Karpas-422 (cell line): Measurements from ENCODE around the gene VAMP5. TPM values are rescaled to one million over a fixed set of nuclear protein-coding genes. Genes with fewer than 3 reads are reported as not detected.
"Not testable (repeated sequence)": the region's sequence is repeated elsewhere in the genome, so short reads cannot be mapped to it uniquely, and the experiment has no call there.

Experiments used
- DNase-seq: peaks from one replicate; pipeline ENCODE4 v3.0.0-alpha.2; 2015
- H2AFZ ChIP-seq: fragments of 200-600 bp; sonication (generic); 2 replicates; pipeline ENCODE4 v1.6.1; 2014; ENCODE audit warnings: antibody characterized with exemption, low read length, mixed read lengths
- H3K27ac ChIP-seq: fragments of 200-600 bp; sonication (generic); 2 replicates; pipeline ENCODE4 v1.5.1; 2014; ENCODE audit warnings: mild to moderate bottlenecking, low read length, moderate library complexity
- H3K27me3 ChIP-seq: fragments of 200-600 bp; sonication (generic); 2 replicates; pipeline ENCODE4 v1.6.1; 2014; ENCODE audit warnings: low read length, mixed read lengths
- H3K36me3 ChIP-seq: fragments of 200-600 bp; sonication (generic); 2 replicates; pipeline ENCODE4 v1.6.1; 2014; ENCODE audit warnings: low read length, mixed read lengths; ENCODE audit not compliant: insufficient read depth
- H3K4me1 ChIP-seq: fragments of 200-600 bp; sonication (generic); 2 replicates; pipeline ENCODE4 v1.6.1; 2014; ENCODE audit warnings: mild to moderate bottlenecking, low read length, mixed read lengths
- H3K4me2 ChIP-seq: fragments of 200-600 bp; sonication (generic); 2 replicates; pipeline ENCODE4 v1.6.1; 2014; ENCODE audit warnings: low read length, low read depth, mild to moderate bottlenecking; ENCODE audit not compliant: poor library complexity, severe bottlenecking
- H3K4me3 ChIP-seq: fragments of 200-600 bp; sonication (generic); 2 replicates; pipeline ENCODE4 v1.5.1; 2014; ENCODE audit warnings: mild to moderate bottlenecking, antibody characterized with exemption, low read length, mixed read lengths
- H3K79me2 ChIP-seq: fragments of 200-600 bp; sonication (generic); 2 replicates; pipeline ENCODE4 v1.6.1; 2014; ENCODE audit warnings: mild to moderate bottlenecking, low read length, mixed read lengths
- H3K9ac ChIP-seq: fragments of 200-600 bp; sonication (generic); 2 replicates; pipeline ENCODE4 v1.6.0; 2014; ENCODE audit warnings: low read length
- H3K9me2 ChIP-seq: fragments of 200-600 bp; sonication (generic), shearing (Covaris generic); replicated peaks from 2 replicates; pipeline ENCODE4 v1.6.0; 2014; ENCODE audit warnings: mild to moderate bottlenecking, low read length, moderate library complexity; ENCODE audit not compliant: insufficient read depth
- H3K9me3 ChIP-seq: fragments of 300-700, 200-600 bp; sonication (generic); 2 replicates; pipeline ENCODE4 v1.6.1; 2014; ENCODE audit warnings: low read length, mixed read lengths
- H4K20me1 ChIP-seq: fragments of 200-600 bp; sonication (generic); 2 replicates; pipeline ENCODE4 v1.6.1; 2014; ENCODE audit warnings: mild to moderate bottlenecking, antibody characterized with exemption, low read length, low read depth; ENCODE audit not compliant: insufficient read depth
- total RNA-seq: library from RNA; depleted of rRNA; stranded (reverse); fragments of >200 nt; shearing (Covaris generic); gene quantifications from 2 replicates; pipeline ENCODE4 v1.2.3, GENCODE V29; 2014; ENCODE audit warnings: low replicate concordance

Gene VAMP5
- total RNA-seq, 1 experiment from 2014 or later, result not detected

DNA sequence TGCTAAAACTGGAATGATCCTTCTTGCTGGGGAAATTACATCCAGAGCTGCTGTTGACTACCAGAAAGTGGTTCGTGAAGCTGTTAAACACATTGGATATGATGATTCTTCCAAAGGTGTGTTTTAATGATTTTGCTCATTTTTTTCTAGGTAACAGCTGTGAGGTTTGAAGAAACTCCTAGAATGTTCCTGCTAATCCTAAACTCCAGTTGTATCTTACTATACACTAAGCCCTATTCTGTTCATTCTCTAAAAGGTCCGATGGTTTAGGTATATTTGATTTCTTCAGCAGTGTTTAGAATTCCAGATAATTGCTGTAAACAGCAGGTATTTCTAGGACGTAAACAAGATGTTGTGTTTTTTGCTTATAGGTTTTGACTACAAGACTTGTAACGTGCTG lies 43.0 kb upstream of the VAMP5 start:
- H3K4me3 ChIP-seq, result peak overlapping the region; percentile 77
- H3K79me2 ChIP-seq, result peaks cover 48% of the 10 kb centered on the region
- peaks cover 35% of the 10 kb centered on the region for H3K4me1 ChIP-seq
- no peak overlapping the region for H2AFZ ChIP-seq
- DNase-seq, result no peak
- peak overlapping the region; percentile 89 for H3K27ac ChIP-seq
- peak overlapping the region; percentile 92 for H3K4me2 ChIP-seq
- no peaks in the 10 kb centered on the region for H3K9me2 ChIP-seq
- peaks cover 36% of the 10 kb centered on the region for H4K20me1 ChIP-seq
- H3K9ac ChIP-seq, result 0 out of 2 replicates have a peak overlapping the region, but pooled peaks have one; percentile 99
- no peaks in the 10 kb centered on the region for H3K27me3 ChIP-seq
- H3K9me3 ChIP-seq, result no peaks in the 10 kb centered on the region
- peaks cover 59% of the 10 kb centered on the region for H3K36me3 ChIP-seq

DNA sequence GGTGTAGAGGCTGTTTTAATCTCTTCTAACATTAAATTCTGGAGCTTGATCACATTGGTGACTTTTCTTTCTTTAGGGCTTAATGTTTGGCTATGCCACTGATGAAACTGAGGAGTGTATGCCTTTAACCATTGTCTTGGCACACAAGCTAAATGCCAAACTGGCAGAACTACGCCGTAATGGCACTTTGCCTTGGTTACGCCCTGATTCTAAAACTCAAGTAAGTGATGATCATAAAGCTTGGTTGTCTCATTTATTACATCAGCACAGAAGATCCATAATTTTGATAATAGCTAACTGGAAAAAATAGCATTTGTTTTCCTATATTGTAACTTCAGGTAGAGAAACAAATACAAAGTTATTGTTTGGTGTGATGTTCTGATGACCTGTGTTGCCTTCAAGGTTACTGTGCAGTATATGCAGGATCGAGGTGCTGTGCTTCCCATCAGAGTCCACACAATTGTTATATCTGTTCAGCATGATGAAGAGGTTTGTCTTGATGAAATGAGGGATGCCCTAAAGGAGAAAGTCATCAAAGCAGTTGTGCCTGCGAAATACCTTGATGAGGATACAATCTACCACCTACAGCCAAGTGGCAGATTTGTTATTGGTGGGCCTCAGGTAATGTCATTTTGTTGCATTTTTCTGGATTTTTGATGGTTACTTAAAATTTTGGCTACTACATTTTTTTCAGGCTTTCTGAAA lies 42.3 kb upstream of the VAMP5 start:
- no peak for DNase-seq
- Histone ChIP-seq H3K4me1 (peaks cover 34% of the 10 kb centered on the region), H3K9me3 (no peaks in the 10 kb centered on the region), H4K20me1 (peaks cover 36% of the 10 kb centered on the region), H3K36me3 (peaks cover 59% of the 10 kb centered on the region), H3K27ac (no peak overlapping the region), H3K4me3 (no peak overlapping the region), H3K9ac (no peak overlapping the region), H3K4me2 (peak overlapping the region; percentile 92), H3K27me3 (no peaks in the 10 kb centered on the region), H3K79me2 (peaks cover 48% of the 10 kb centered on the region), H3K9me2 (no peaks in the 10 kb centered on the region), H2AFZ (no peak overlapping the region)

DNA sequence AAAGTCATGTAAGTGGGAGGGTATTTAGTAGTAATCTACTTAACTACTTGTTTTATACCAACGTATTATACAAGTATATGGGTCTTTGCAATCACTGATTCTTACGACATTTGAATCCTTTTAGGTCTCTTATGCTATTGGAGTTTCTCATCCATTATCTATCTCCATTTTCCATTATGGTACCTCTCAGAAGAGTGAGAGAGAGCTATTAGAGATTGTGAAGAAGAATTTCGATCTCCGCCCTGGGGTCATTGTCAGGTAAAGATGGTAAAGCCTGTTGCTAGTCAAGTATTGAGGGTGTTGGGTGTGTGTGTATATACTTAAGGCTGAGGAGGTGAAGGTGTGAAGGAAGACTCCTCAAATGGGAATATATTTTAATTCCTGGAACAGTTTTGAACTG lies 41.5 kb upstream of the VAMP5 start:
- Histone ChIP-seq H3K4me2 (no peak overlapping the region), H3K27ac (no peak overlapping the region), H3K79me2 (peaks cover 45% of the 10 kb centered on the region), H3K36me3 (peaks cover 59% of the 10 kb centered on the region), H3K9ac (no peak overlapping the region), H3K4me3 (no peak overlapping the region), H4K20me1 (peaks cover 36% of the 10 kb centered on the region), H3K9me2 (no peaks in the 10 kb centered on the region), H2AFZ (no peak overlapping the region), H3K4me1 (peaks cover 26% of the 10 kb centered on the region), H3K9me3 (no peaks in the 10 kb centered on the region), H3K27me3 (no peaks in the 10 kb centered on the region)
- DNase-seq, result no peak

DNA sequence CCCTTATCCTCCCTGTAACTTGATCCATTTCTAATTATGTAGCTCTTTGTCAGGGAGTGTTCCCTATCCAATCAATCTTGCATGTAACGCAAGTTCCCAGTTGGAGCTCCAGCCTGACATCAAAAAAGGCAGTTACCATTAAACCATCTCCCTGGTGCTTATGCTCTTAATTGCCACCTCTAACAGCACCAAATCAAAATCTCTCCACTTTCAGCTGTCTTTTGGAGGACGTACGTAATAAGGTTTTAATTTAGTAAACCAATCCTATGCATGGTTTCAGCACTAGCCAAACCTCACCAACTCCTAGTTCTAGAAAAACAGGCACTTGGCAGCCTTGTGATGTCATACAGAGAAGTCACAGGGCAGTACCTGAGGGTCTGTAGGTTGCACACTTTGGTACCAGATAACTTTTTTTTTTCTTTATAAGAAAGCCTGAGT lies 40.0 kb upstream of the VAMP5 start:
- peaks cover 57% of the 10 kb centered on the region for H3K36me3 ChIP-seq

DNA sequence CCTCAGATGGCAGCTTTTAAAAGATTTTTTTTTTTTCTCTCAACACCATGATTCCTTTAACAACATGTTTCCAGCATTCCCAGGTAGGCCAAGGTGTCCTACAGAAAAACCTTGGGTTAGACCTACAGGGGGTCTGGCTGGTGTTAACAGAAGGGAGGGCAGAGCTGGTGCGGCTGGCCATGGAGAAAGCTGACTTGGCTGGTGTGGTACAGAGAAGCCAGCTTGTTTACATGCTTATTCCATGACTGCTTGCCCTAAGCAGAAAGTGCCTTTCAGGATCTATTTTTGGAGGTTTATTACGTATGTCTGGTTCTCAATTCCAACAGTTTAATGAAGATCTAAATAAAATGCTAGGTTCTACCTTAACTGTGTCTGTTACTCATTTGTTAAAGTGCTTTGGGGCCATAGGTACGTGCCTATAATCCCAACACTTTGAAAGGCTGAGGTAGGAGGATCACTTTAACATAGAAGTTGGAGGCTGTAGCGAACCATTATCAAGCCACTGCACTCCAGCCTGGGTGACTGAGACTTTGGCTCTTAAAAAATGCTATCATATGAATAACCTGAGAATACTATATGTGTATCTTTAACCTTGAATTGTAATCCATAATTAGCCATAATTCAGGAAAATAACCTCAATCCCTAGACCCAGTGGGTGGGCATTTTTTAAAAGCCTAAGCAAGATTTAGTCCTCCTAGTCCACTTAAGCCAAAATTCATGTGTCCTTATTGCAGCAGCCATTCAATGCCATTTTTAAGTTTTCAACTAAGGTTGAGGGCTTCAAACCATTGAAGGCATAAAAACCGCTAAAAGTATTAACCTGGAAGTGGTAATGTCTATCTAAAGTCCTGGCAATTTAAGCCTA lies 39.1 kb upstream of the VAMP5 start:
- peaks cover 21% of the 10 kb centered on the region for H3K4me1 ChIP-seq
- peaks cover 28% of the 10 kb centered on the region for H4K20me1 ChIP-seq
- H3K9ac ChIP-seq, H3K4me2 ChIP-seq, H3K27ac ChIP-seq, H3K9me3 ChIP-seq, H2AFZ ChIP-seq, H3K9me2 ChIP-seq, H3K4me3 ChIP-seq, H3K27me3 ChIP-seq: not testable (repeated sequence)
- peaks cover 26% of the 10 kb centered on the region for H3K79me2 ChIP-seq
- peak; percentile 70 for DNase-seq
- H3K36me3 ChIP-seq, result peaks cover 48% of the 10 kb centered on the region

More for the DNA sequence above, 40.0 kb upstream of the VAMP5 start:
- not testable (repeated sequence) for H3K27me3 ChIP-seq, H3K9me3 ChIP-seq, H3K4me2 ChIP-seq, H3K9ac ChIP-seq, H2AFZ ChIP-seq, H3K27ac ChIP-seq, H3K9me2 ChIP-seq, H3K4me3 ChIP-seq
- peaks cover 22% of the 10 kb centered on the region for H3K4me1 ChIP-seq
- peaks cover 36% of the 10 kb centered on the region for H4K20me1 ChIP-seq
- peaks cover 34% of the 10 kb centered on the region for H3K79me2 ChIP-seq
- DNase-seq, result peak; percentile 61

DNA sequence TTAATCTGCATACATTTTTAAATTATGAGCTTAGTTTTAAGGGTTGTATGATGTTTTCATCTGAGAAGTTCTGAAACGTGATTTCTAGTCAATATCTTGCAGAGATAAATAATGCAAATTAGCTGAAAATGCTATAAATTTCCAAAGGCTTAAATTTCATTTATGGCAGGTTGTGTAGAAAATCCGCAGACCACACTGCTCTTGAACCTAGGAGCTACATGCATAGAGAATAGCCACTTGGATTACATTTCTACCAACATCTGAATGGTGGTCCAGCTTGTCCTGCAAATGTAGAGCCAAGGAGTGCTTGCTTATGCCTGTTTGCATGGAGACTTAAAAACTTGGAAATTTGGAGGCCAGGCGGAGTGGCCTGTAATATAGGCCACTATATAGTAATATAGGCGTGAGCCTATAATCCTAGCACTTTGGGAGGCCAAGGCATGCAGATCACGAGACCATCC lies 38.4 kb upstream of the VAMP5 start:
- Histone ChIP-seq H3K27me3 (no peaks in the 10 kb centered on the region), H2AFZ (no peak overlapping the region), H3K36me3 (peaks cover 42% of the 10 kb centered on the region), H3K9me2 (no peaks in the 10 kb centered on the region), H3K9ac (no peak overlapping the region), H3K9me3 (no peaks in the 10 kb centered on the region), H3K4me2 (no peak overlapping the region), H3K4me1 (peaks cover 14% of the 10 kb centered on the region), H3K79me2 (peaks cover 19% of the 10 kb centered on the region), H4K20me1 (peaks cover 22% of the 10 kb centered on the region), H3K27ac (no peak overlapping the region), H3K4me3 (no peak overlapping the region)
- DNase-seq, result peak; percentile 76

DNA sequence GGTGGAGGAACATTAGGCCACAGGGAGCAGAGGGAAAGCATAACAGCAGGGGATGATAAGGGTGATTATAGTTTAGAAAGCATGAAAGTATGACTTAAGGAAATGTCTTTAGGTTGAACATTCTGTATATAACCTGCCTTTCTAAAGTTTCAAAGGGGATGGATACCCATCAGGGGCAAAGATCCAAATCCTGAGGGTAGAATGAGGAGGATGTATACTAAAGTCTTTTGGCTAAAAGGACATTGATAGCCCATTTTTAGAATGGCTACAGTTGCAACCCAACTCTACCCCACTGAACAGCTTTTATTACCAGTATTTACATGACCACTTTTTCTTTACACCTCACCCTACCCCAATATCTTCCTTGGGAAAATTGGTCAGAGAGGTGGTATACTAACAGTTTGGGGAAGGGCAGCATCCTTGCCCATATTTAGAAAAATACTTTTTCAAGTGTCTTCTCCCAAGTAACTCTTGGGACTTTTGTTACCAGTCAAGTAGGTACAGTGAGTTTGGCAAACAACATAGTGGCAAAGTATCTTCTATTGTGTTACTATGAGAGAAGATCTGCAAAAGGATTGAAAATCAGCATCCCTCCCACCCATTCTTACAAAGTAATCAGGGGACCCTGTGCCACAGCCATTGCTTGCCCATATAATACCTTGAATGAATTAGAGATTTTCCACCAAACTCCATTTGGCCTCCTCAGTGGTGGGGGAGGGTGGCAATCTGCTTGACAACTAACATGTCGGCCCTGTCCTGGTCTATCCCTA lies 37.0 kb upstream of the VAMP5 start:
- Histone ChIP-seq H3K4me2 (no peak overlapping the region), H3K9ac (no peak overlapping the region), H3K9me2 (no peaks in the 10 kb centered on the region), H3K4me3 (no peak overlapping the region), H4K20me1 (peaks cover 7% of the 10 kb centered on the region), H3K79me2 (peaks cover 4% of the 10 kb centered on the region), H3K27me3 (no peaks in the 10 kb centered on the region), H3K36me3 (peaks cover 39% of the 10 kb centered on the region), H2AFZ (no peak overlapping the region), H3K27ac (no peak overlapping the region), H3K4me1 (no peaks in the 10 kb centered on the region; the same call in 1 of the 2 replicates), H3K9me3 (no peaks in the 10 kb centered on the region)
- DNase-seq, result peak; percentile 74
